NCI-H2029 treated with DMSO at 0.1 percent for 48 hours (cell line): ENCODE data around the gene MACROD2.

Experiments used
- DNase-seq: peaks from one replicate; lab custom pipeline; 2025; lab: John Stamatoyannopoulos, UW

MACROD2 gene

GRCh38 chr20:14657266-14658005, 662.1 kb downstream of the MACROD2 start:
- no peak for DNase-seq

GRCh38 chr20:14664101-14664500, 668.8 kb downstream of the MACROD2 start:
- DNase-seq: no peak

DNA sequence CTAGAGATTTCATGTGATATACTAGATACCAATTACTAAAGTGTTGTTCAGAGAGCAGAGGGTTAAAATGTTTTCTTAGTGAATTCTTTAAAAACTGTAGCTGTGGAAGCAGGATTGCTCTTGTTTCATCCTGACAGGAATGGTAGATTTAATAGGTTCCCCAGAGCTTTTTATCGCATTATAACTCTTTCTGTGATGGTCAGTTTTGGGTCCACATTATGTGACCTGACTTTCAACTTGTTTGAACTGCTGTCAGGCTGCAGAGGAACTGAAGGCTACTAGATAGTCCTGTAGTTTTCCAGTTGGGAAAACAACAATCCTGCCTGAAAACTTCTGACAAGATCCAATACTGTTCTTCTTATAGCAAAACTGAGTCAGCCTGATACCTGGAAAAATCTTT, 671.4 kb downstream of the MACROD2 start:
- DNase-seq: no peak

DNA sequence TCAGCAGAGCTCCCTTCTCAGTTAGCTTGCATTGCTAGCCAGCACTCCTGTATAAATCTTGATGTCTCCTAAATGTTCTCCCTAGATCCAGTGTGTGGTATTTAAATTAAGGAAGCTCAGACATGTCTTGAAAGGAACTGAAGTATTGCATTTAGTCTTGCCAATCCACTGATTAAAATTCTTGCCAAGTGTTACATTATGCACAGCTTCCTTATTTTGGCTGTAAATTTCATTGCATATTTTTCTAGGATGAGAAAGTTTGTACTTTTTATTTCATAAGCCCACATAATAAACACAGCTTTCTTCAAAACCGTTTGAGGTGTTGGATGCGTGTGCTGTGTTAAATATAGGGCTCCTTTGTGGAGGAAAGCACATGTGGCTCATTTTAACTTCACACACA, 671.9 kb downstream of the MACROD2 start:
- DNase-seq: no peak

- no peak for DNase-seq
Observed at GRCh38 chr20:14672066-14672465, 676.8 kb downstream of the MACROD2 start.

- DNase-seq: no peak
Observed at GRCh38 chr20:14673164-14673563, 677.8 kb downstream of the MACROD2 start.

- DNase-seq: no peak
Observed at GRCh38 chr20:14677455-14677854, 682.1 kb downstream of the MACROD2 start.

DNA sequence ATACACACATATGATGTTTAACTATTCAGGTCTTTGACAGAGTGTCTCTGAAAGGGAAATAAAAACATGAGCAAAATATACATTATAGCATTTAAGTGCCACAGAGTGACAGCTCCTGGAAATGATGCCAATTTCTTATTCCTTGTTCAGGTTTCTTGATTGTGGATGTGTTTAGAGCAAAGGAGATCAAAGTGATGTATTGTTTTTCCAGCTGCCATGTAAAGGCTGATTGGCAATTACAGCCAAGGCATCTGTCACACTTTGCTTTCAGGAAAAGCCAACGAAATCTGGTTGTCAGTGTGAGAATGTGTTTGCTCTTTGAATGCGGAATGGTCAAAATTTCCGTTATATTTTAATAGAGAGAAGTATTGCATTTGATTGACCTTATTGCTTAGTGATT, 689.9 kb downstream of the MACROD2 start:
- DNase-seq: no peak

DNA sequence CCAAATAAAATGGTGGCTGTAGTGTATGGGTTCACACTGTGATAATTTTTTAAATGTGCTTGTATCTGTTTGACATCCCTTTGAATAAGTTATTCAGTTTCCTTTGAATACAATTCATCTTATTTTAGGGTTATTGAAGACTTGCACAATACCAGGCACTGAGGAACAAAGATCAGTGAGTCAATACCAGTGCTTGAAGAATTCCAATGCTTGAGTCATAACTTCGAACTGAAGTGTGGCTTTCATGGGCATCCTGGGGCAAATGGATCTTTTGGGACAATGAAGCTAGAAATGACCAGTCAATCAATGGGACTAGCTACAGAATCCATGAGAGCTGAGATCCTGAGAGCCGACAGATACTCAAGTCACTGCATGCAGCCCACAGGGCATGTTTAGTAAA, 692.0 kb downstream of the MACROD2 start:
- DNase-seq: no peak

GRCh38 chr20:14688005-14688404, 692.7 kb downstream of the MACROD2 start:
- no peak for DNase-seq

- DNase-seq: no peak
Observed at GRCh38 chr20:14691994-14692393, 696.7 kb downstream of the MACROD2 start.

DNA sequence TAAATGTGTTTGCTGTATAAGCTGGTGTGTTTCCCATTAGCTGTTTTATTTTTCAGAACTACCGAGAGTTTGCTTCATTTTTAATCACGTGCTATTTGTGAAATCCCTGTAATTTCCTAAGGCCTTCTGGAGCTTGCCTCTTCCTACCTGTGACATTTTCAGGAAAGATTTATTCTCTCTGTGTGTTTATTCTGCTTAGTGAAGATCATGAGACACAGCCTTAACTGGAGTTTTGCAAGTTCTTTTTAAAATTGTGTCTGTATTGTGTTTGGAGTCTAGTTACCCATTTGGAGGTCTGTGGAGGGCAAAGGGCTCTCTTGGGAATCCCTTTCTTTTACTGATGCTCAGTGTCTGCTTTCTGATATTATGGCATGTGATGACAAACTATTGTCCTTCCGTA, 701.2 kb downstream of the MACROD2 start:
- no peak for DNase-seq

GRCh38 chr20:14696937-14697336, 701.6 kb downstream of the MACROD2 start:
- DNase-seq: no peak

DNA sequence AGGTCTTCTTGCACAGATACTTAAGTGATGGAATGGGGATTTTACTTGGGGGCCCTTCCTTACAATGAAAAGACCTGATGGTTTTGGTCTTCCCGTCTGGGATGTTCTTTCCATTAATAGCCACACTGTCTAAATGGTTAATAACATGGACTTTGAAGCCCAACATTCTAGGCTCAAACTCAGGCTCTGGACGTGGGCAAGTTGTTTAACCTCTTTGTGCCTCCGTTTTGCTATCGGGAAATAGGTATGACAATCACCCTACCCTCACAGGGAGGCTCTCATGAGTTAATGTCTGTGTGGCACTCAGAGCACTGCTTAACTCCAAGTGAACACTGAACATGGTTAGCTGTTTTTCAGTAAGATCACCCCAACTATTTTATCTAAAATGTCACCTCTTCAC, 702.8 kb downstream of the MACROD2 start:
- DNase-seq: no peak

GRCh38 chr20:14698605-14699373, 703.5 kb downstream of the MACROD2 start:
- DNase-seq: no peak

DNA sequence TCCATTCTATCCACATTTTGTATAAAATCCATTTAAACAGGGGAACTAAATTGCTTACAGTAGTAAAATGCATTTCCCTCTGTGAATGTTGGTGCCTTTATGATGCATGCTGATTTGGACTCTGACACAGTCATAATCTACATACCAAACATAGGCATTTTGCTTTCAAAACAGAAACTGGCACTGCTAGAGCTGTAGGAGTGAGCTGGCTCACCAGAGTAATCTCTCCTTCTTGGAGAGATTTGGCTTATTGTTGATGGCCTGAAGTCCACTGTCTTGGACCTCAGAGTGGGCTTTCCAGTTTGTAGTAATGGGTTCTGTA, 705.3 kb downstream of the MACROD2 start:
- DNase-seq: no peak

DNA sequence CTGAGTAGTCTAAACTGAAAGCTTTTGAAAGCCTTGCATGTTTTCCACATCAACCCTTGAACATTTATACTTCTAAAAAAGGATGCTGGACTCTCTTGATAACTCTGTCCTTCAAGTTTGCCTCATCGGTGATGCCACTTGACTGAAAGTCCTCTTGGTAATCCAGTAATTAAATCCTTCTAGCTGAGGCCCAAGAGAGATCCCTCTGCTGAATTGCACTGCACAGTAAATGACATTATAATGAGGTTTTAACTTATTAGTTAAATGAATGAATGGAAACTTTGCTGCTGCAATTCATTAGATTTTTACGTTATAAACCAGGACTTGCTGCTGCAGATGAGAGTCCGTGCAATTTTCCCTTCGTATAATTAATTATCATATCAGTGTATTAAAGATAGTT, 706.0 kb downstream of the MACROD2 start:
- no peak for DNase-seq

DNA sequence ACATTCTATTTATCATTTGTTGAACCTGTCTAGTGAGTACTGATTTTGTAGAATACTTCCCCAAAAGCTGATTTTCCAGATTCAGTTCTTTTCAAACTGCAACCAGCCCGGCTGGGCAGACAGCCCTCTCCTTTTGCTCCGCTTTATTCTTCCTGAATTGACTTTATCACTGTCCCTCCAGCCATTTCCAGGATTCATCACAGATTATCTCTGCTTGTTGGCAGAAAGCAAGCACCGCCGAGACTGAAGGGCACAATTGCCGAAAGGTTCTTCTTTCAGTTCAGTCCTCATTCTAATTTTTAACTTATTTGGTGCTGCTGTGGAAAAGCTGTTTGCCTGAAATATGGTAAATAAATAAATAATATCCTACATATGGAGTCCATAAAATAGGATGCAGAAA, 711.2 kb downstream of the MACROD2 start:
- no peak for DNase-seq

DNA sequence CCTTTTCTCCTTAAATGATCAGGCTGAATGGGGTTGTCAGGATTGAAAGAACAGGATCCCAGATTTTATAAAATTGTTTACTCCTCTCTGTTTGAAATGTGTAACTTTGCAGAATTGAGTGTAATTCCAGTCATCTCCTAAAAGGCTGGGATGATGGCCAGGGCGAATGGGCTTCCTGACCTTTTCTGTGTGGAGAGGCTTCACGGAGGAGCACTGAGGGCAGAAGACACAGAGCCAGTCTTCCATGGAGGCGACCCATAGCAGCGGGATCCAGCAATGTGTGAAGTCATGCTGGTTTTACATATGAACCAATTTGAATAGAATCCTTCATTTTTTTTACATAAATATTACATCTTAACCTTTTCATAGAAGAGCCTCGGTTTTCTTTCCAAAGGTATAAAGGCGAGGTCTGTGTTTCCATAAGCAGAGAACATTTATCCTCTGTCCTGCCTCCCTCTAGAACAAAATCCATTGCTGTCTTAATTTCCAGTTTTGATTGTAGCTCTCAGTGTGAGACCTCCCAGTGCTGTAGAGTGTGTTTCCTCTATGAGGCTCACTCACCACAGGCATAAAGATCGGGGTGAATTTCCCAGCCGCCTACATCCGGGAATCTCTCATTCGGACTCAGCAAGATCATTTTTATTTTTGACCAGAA, 711.8 kb downstream of the MACROD2 start:
- no peak for DNase-seq

DNA sequence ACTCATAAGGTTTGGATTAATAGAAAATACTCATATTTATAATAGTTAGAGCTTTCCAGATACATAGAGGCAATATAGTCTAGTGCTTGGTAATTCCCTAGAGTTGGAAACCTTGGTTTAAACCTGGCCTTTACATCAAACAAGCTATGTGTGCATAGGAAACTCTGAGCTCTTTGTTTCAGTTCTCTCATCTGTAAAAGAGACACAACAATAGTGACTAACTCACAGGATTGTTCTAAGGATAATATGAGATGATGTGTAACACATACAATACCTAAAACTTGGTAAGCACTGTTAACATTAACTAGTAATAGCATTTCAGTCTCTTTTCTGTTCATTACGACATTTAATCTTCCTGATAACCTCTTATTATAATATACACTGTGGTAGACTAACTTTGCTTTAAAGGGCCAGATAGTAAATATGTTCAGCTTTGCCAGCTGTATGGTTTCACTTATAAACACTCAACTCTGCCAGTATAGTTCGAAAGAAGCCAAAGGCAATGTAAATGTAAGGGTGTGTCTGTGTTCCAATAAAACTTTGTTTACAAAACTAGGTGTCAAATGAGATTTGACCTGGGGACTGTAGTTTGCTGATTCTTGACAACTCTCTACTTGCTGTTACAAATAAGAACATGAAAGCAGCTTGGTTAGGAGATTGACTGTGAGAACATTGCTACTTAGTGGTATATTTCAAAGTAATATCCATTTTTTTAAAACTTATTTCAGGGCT, 712.7 kb downstream of the MACROD2 start:
- no peak for DNase-seq

GRCh38 chr20:14709439-14709838, 714.1 kb downstream of the MACROD2 start:
- no peak for DNase-seq

GRCh38 chr20:14710951-14711350, 715.6 kb downstream of the MACROD2 start:
- DNase-seq: no peak

GRCh38 chr20:14711652-14712051, 716.3 kb downstream of the MACROD2 start:
- no peak for DNase-seq
